Measurements from ENCODE around the gene CNIH2.
"Not testable (repeated sequence)": the region's sequence is repeated elsewhere in the genome, so short reads cannot be mapped to it uniquely, and the experiment has no call there.

CNIH2 gene

GRCh38 chr11:66259956-66260355, 18.0 kb upstream of the CNIH2 start:
- no peak for DNase-seq (ENCODE audit: low read depth)

DNA sequence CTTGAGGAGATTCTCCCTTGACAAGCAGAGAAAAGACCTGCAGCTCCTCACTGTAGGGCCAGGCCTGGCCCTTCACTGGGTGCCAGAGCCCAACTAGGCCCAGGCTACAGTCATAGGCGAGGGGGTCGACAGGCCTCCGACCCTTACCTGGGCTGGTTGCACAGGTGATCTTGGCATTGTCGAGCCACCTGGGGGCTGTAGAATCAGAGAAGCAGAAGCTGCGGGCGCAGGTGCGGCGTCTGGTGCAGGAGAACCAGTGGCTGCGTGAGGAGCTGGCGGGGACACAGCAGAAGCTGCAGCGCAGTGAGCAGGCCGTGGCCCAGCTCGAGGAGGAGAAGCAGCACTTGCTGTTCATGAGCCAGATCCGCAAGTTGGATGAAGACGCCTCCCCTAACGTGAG, 16.4 kb upstream of the CNIH2 start:
- DNase-seq (ENCODE audit: low read depth): no peak

- no peak for DNase-seq (ENCODE audit: low read depth)
These were observed 15.8 kb upstream of the CNIH2 start for GRCh38 chr11:66262191-66262590.

GRCh38 chr11:66262696-66263095, 15.3 kb upstream of the CNIH2 start:
- no peak for DNase-seq (ENCODE audit: low read depth)

GRCh38 chr11:66263231-66263630, 14.7 kb upstream of the CNIH2 start:
- no peak for DNase-seq (ENCODE audit: low read depth)

DNA sequence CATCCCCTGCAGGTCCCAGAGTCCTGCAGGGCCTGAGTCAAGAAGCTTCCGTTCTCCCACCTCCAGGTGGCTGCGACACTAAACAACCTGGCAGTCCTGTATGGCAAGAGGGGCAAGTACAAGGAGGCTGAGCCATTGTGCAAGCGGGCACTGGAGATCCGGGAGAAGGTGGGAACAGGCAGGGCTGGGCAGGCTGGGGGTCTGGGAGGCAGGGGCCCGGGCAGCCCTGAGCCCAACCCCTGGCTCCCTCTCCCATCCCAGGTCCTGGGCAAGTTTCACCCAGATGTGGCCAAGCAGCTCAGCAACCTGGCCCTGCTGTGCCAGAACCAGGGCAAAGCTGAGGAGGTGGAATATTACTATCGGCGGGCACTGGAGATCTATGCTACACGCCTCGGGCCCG, 14.2 kb upstream of the CNIH2 start:
- no peak for DNase-seq (ENCODE audit: low read depth)

- DNase-seq (ENCODE audit: low read depth): no peak
These were observed 13.6 kb upstream of the CNIH2 start for GRCh38 chr11:66264383-66264782.

DNA sequence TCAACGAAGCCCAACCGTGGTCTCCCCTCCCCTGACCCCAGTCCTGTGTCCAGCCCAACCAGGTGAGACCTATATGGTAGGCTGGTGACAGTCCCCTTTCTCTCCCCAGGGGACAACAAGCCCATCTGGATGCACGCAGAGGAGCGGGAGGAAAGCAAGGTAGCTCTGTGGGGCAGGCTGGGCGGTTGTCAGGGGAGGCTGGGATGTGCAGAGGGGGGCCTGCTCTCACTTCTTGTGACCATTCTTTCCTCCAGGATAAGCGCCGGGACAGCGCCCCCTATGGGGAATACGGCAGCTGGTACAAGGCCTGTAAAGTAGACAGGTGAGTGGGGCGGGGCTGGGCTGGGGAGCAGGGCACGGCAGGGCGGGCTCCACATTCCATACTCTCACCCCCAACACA, 13.1 kb upstream of the CNIH2 start:
- DNase-seq (ENCODE audit: low read depth): no peak

DNA sequence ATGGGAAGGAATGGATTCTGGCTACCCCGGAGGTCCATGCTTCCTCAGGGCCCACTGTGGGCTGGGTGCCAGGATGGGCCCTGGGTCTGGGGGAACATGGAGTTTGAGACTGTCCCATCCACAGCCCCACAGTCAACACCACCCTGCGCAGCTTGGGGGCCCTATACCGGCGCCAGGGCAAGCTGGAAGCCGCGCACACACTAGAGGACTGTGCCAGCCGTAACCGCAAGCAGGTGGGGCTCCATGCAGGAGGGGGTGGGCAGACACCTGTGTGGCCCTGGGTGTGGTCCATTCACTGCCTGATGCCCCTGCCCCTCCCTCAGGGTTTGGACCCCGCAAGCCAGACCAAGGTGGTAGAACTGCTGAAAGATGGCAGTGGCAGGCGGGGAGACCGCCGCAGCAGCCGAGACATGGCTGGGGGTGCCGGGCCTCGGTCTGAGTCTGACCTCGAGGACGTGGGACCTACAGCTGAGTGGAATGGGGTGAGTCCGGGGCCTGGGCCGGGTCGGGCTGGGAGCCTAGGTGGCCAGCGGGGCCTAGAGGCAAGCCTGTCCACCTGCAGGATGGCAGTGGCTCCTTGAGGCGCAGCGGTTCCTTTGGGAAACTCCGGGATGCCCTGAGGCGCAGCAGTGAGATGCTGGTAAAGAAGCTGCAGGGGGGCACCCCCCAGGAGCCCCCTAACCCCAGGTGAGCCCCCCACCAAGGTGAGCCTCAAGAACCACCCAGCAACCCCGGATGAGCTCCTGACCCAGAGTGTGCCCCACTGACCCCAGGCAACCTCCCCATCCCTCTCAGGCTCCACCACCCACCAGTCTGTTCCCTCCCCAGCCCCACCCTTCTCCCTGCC, 12.2 kb upstream of the CNIH2 start:
- no peak for DNase-seq (ENCODE audit: low read depth)

DNA sequence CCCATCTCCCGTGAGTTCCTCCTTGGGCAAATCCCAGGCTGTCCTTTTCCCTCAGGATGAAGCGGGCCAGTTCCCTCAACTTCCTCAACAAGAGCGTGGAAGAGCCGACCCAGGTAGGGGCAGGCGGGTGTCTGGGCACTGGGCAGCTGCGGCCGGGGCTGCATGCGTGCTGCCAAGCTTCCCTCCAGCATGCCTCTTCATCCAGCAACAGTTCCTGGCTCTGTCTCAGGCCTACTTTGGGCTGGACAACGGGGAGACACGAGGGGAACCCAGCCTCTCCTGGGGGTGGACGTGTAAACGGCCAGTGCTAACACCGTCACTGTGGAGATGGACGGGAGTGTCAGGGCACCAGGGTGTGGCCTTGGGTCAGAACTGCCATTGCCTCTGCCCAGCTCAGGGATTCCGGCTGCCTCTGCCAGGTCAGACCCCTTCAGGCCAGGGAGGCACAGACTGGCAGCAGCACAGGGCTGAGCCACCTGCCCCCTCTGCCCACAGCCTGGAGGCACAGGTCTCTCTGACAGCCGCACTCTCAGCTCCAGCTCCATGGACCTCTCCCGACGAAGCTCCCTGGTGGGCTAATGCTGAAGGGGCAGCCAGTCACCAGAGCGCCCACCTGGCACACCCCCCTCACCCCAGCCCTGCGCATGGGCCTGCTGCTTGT, 11.5 kb upstream of the CNIH2 start:
- no peak for DNase-seq (ENCODE audit: low read depth)

DNA sequence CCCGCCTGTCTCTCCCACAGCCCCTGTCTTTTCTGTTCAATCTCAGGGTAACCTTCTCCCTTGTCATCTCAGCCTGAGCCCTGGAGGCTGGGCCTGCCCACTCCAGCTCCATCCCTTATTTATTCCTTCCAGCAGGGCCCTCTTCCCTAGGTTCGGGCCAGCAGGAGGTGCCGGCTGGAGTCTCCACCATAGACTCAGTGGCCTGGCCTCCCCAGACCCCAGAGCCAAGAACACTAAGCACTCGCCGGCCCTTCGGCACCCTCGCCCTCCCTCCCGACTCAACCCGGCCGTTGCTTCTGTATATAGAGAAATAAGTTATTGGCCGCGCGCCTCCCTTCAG, 11.0 kb upstream of the CNIH2 start:
- no peak for DNase-seq (ENCODE audit: low read depth)

GRCh38 chr11:66267379-66268243, 10.4 kb upstream of the CNIH2 start:
- DNase-seq (ENCODE audit: low read depth): peak; percentile 78

DNA sequence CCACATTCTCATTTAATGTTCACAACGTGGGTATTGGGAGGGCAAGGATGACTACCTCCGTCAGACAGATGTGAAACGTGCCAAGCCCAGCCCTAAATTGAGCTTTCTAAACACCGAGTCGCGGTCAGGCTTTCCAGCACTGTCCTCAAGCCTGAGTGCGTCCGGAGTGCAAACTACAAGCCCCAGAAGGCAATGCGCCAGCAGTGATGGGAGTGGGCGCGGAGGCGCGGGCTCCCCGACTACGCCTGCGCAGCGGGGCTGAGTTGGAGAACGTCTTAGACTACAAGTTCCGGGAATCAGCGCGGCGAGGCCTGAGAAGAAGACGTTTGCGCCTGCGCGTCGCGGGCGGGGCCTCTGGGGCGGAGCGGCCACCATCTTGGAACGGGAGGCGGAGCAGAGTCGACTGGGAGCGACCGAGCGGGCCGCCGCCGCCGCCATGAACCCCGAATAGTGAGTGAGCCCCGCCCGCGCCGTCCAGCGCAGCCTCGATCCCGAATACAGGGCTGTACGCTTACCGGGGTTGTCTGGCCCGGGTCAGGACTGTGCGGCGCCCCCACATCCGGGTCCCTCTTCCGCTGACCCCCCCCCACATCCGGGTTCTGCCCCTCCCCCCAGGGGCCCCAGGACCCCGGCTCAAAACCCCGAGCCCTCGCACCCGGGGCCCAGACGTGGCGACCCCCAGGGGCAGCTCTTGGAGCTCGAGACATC, 9.6 kb upstream of the CNIH2 start, which contains the start of gene RAB1B:
RAB1B (plus strand) TSS at position 396 of the 708 bp plus-strand sequence; CDS start at position 437, 41 bp downstream.
- DNase-seq (ENCODE audit: low read depth): peak; percentile 100

GRCh38 chr11:66268952-66269905, 8.7 kb upstream of the CNIH2 start:
- no peak for DNase-seq (ENCODE audit: low read depth)

- DNase-seq (ENCODE audit: low read depth): no peak
These were observed 6.2 kb upstream of the CNIH2 start for GRCh38 chr11:66271816-66272215.

- DNase-seq (ENCODE audit: low read depth): peak; percentile 41
These were observed 5.4 kb upstream of the CNIH2 start for GRCh38 chr11:66272596-66272995.

DNA sequence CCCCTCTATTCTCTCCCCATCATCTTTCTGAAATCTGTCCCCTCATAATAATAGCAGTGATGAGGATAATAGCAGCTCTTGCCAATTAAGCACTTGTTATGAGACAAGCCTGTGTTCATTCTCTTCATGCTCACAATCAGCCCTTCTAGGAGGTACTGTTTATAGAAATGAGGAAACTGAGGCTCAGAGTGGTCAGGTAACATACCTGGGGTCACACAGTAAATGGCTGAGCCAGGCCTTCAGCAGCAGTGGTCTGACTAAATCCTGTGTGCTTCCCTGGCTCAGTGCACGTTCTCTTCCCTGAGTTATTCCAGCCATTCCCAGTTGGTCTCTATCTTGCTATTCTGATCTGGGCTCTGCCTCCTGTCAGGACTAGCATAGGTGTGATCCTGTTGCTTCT, 3.8 kb upstream of the CNIH2 start:
- no peak for DNase-seq (ENCODE audit: low read depth)

DNA sequence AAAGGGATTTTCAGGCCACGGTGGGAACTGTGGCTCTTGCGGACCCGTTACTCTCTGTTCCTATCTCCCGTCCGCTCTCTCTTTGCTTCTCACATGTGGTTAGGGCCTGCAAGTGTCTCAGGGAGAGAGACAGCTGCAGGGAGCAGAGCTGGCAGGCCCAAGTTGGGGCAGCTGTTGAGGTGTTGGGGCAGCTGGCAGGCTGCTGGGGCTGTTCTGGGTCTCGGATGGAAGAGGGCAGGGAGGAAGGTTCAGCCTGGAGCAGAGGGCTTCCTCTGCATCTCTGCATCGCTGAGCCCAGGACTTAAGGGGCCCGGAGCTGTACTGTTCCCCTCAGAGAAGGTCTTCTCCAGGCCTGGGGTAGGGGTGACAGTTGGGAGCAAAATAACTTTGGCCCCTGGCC, 2.6 kb upstream of the CNIH2 start:
- DNase-seq (ENCODE audit: low read depth): no peak

DNA sequence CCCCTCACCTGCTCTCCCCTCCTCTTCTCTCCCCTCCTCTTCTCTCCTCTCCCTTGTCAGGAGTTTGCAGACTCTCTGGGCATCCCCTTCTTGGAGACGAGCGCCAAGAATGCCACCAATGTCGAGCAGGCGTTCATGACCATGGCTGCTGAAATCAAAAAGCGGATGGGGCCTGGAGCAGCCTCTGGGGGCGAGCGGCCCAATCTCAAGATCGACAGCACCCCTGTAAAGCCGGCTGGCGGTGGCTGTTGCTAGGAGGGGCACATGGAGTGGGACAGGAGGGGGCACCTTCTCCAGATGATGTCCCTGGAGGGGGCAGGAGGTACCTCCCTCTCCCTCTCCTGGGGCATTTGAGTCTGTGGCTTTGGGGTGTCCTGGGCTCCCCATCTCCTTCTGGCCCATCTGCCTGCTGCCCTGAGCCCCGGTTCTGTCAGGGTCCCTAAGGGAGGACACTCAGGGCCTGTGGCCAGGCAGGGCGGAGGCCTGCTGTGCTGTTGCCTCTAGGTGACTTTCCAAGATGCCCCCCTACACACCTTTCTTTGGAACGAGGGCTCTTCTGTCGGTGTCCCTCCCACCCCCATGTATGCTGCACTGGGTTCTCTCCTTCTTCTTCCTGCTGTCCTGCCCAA, 1.9 kb upstream of the CNIH2 start:
- DNase-seq (ENCODE audit: low read depth): no peak

DNA sequence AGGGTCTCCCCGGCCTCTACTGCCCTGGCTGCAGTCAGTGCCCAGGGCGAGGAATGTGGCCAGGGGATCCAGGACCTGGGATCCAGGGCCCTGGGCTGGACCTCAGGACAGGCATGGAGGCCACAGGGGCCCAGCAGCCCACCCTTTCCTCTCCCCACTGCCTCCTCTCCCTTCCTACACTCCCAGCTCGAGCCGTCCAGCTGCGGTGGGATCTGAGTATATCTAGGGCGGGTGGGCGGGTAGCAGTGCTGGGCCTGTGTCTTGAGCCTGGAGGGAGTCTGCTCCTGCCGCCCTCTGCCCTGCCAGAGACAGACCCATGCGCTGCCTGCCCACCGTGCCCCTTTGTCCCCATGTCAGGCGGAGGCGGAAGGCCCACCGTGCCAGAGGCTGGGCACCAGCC, 1.4 kb upstream of the CNIH2 start:
- DNase-seq (ENCODE audit: low read depth): not testable (repeated sequence)

Data from activated gamma-delta T cell treated with anti-CD3 and anti-CD28 coated beads, Interleukin-2, amount 50 U/mL, for 16 hours (primary cell).